Smooth muscle cell (in vitro differentiated cells): Measurements from ENCODE around the gene DISC1. TPM values are rescaled to one million over a fixed set of nuclear protein-coding genes. Genes with fewer than 3 reads are reported as not detected.

Experiments used
- DNase-seq: peaks from one replicate; lab custom pipeline; 2025; ENCODE audit not compliant: unreplicated experiment; lab: John Stamatoyannopoulos, UW
- H2AFZ ChIP-seq: fragments of 200-600 bp; sonication (generic); 2 replicates; pipeline ENCODE4 v1.6.0; 2016; ENCODE audit warnings: antibody characterized with exemption, low read depth, mild to moderate bottlenecking
- H3F3A ChIP-seq: fragments of 200-600 bp; sonication (generic); 2 replicates; pipeline ENCODE4 v1.6.0; 2017; ENCODE audit warnings: antibody characterized with exemption, low read depth
- H3K27ac ChIP-seq: fragments of 200-600 bp; sonication (generic); 2 replicates; pipeline ENCODE4 v1.5.1; 2016; ENCODE audit warnings: low read depth, mild to moderate bottlenecking
- H3K27me3 ChIP-seq: fragments of 200-600 bp; sonication (generic); 2 replicates; pipeline ENCODE4 v1.6.1; 2016; ENCODE audit warnings: low read depth, mild to moderate bottlenecking
- H3K36me3 ChIP-seq: fragments of 200-600 bp; sonication (generic); 2 replicates; pipeline ENCODE4 v1.5.1; 2016; ENCODE audit warnings: low read depth
- H3K4me1 ChIP-seq: fragments of 200-600 bp; sonication (generic); 2 replicates; pipeline ENCODE4 v1.5.1; 2016; ENCODE audit warnings: low read depth
- H3K4me2 ChIP-seq: fragments of 200-600 bp; sonication (generic); 2 replicates; pipeline ENCODE4 v1.6.0; 2016; ENCODE audit warnings: mild to moderate bottlenecking
- H3K4me3 ChIP-seq: fragments of 200-600 bp; sonication (generic); 2 replicates; pipeline ENCODE4 v1.5.1; 2016; ENCODE audit warnings: mild to moderate bottlenecking
- H3K79me2 ChIP-seq: fragments of 200-600 bp; sonication (generic); 2 replicates; pipeline ENCODE4 v1.6.0; 2016; ENCODE audit warnings: low read depth, mild to moderate bottlenecking
- H3K9ac ChIP-seq: fragments of 200-600 bp; sonication (generic); 2 replicates; pipeline ENCODE4 v1.6.0; 2016; ENCODE audit warnings: low read depth
- H3K9me3 ChIP-seq: fragments of 200-600 bp; sonication (generic); replicated peaks from 2 replicates; pipeline ENCODE4 v1.5.1; 2016; ENCODE audit warnings: low read depth
- H4K20me1 ChIP-seq: fragments of 200-600 bp; sonication (generic); 2 replicates; pipeline ENCODE4 v1.6.0; 2016; ENCODE audit warnings: low read depth
- CTCF ChIP-seq: fragments of 200-600 bp; sonication (generic); IDR thresholded peaks from 2 replicates; pipeline ENCODE4 v1.5.1; 2017; ENCODE audit warnings: borderline replicate concordance, mild to moderate bottlenecking, antibody characterized with exemption; ENCODE audit not compliant: insufficient read depth, poor library complexity, severe bottlenecking
- WGBS: methylation state at CpG from one replicate; pipeline ENCODE4 v1.1.7; 2016; ENCODE audit warnings: low lambda C conversion rate; 5-methylcytosine and 5-hydroxymethylcytosine counted together
- polyA plus RNA-seq: library from polyadenylated mRNA; unstranded; fragments of >200 nt; fragmentation: Nextera tagmentation; extraction: Ambion mirVana; gene quantifications from 2 replicates; pipeline ENCODE4 v1.2.1, GENCODE V29; 2016
- total RNA-seq: library from RNA; depleted of rRNA; stranded (reverse); fragments of >200 nt; gene quantifications from 2 replicates; pipeline ENCODE4 v1.2.3, GENCODE V29; 2014

Gene DISC1
- total and polyA plus RNA-seq, 2 experiments from 2014 or later, result 0.89 to 4.3 TPM

GRCh38 chr1:231998791-231999190 lies 372.2 kb downstream of the DISC1 start:
- no peak for TF ChIP-seq CTCF
- Histone ChIP-seq H3F3A (no peaks in the 10 kb centered on the region), H3K4me1 (no peaks in the 10 kb centered on the region), H3K4me3 (no peak overlapping the region), H3K9ac (no peak overlapping the region), H3K9me3 (no peaks in the 10 kb centered on the region), H3K36me3 (no peaks in the 10 kb centered on the region), H3K27ac (no peak overlapping the region), H2AFZ (no peak overlapping the region), H3K4me2 (no peak overlapping the region), H3K79me2 (no peaks in the 10 kb centered on the region), H4K20me1 (no peaks in the 10 kb centered on the region), H3K27me3 (no peaks in the 10 kb centered on the region)
- WGBS, result 99% methylated on average over 2 of the region's 2 CpGs
- DNase-seq, result no peak

- Histone ChIP-seq H3K27ac (no peak overlapping the region), H4K20me1 (no peaks in the 10 kb centered on the region), H3K79me2 (no peaks in the 10 kb centered on the region), H3K27me3 (no peaks in the 10 kb centered on the region), H3K9ac (no peak overlapping the region), H3F3A (no peaks in the 10 kb centered on the region), H2AFZ (no peak overlapping the region), H3K9me3 (no peaks in the 10 kb centered on the region), H3K4me3 (no peak overlapping the region), H3K4me2 (no peak overlapping the region), H3K4me1 (no peaks in the 10 kb centered on the region), H3K36me3 (no peaks in the 10 kb centered on the region)
- no peak for DNase-seq
- WGBS, result 65% methylated on average over 1 of the region's 1 CpG
- no peak for TF ChIP-seq CTCF
These were observed 378.7 kb downstream of the DISC1 start for GRCh38 chr1:232005300-232005699.

- DNase-seq, result no peak
- no peaks in the 10 kb centered on the region for H3K4me1 ChIP-seq
- no peak overlapping the region for H3K27ac ChIP-seq
- H3K27me3 ChIP-seq, result no peaks in the 10 kb centered on the region
- no peak overlapping the region for H3K4me3 ChIP-seq
- H2AFZ ChIP-seq, result no peak overlapping the region
- no peaks in the 10 kb centered on the region for H3K9me3 ChIP-seq
- no peaks in the 10 kb centered on the region for H3F3A ChIP-seq
- no peak for TF ChIP-seq CTCF
- H3K9ac ChIP-seq, result no peak overlapping the region
- H3K36me3 ChIP-seq, result no peaks in the 10 kb centered on the region
- H3K79me2 ChIP-seq, result no peaks in the 10 kb centered on the region
- no peaks in the 10 kb centered on the region for H4K20me1 ChIP-seq
- no peak overlapping the region for H3K4me2 ChIP-seq
- 86% methylated on average over 1 of the region's 1 CpG for WGBS
These were observed 383.2 kb downstream of the DISC1 start for GRCh38 chr1:232009741-232010140.

GRCh38 chr1:232011961-232012360 lies 385.4 kb downstream of the DISC1 start:
- Histone ChIP-seq H3K9me3 (no peaks in the 10 kb centered on the region), H3K4me3 (no peak overlapping the region), H3F3A (no peaks in the 10 kb centered on the region), H4K20me1 (no peaks in the 10 kb centered on the region), H3K27me3 (no peaks in the 10 kb centered on the region), H3K79me2 (no peaks in the 10 kb centered on the region), H3K4me2 (peak overlapping the region; percentile 29), H3K4me1 (no peaks in the 10 kb centered on the region), H3K9ac (peak overlapping the region; percentile 15), H3K27ac (peak overlapping the region; percentile 66), H3K36me3 (no peaks in the 10 kb centered on the region), H2AFZ (no peak overlapping the region)
- WGBS, result 65% methylated on average over 6 of the region's 6 CpGs
- no peak for DNase-seq
- no peak for TF ChIP-seq CTCF
